Measurements from ENCODE around the gene NIPSNAP2. TPM values are rescaled to one million over a fixed set of nuclear protein-coding genes. Genes with fewer than 3 reads are reported as not detected.
"Not testable (repeated sequence)": the region's sequence is repeated elsewhere in the genome, so short reads cannot be mapped to it uniquely, and the experiment has no call there.

Gene NIPSNAP2
- total RNA-seq, 1 donor from 2014 or later = 43.0 TPM

- H3K4me3 Mint-ChIP-seq (ENCODE audit: unreplicated experiment); H3K27me3 Mint-ChIP-seq (ENCODE audit: low read depth); DNase-seq (ENCODE audit: low spot score); H3K9me3 Mint-ChIP-seq (ENCODE audit: low read depth); H3K36me3 Mint-ChIP-seq (ENCODE audit: low read depth): not testable (repeated sequence)
- TF ChIP-seq CTCF (IDR thresholded peaks at IDR 0.05) = peak; percentile 9
- peaks cover 51% of the 10 kb centered on the region for H3K4me1 Mint-ChIP-seq (ENCODE audit: low read depth)
- H3K27ac Mint-ChIP-seq (ENCODE audit: unreplicated experiment) = peak overlapping the region; percentile 75
These were observed 84.4 kb downstream of the NIPSNAP2 start for GRCh38 chr7:56048763-56049162.

Other genes starting within 250 kb of the NIPSNAP2 start
- gene SEPTIN14, start 101.8 kb upstream of the NIPSNAP2 start, total RNA-seq = not detected in 3 replicates
- 2.8 to 3.6 TPM (median 3.5 TPM) in 3 replicates for gene ZNF713, start 77.1 kb upstream of the NIPSNAP2 start, total RNA-seq
- gene MRPS17, start 12.7 kb upstream of the NIPSNAP2 start, total RNA-seq = 11.8 to 13.0 TPM (median 11.9 TPM) in 3 replicates
- 11.4 to 37.5 TPM (median 35.9 TPM) in 3 replicates for gene PSPH, start 86.9 kb downstream of the NIPSNAP2 start, total RNA-seq
- 97.2 to 123 TPM (median 101 TPM) in 3 replicates for gene CCT6A, start 87.2 kb downstream of the NIPSNAP2 start, total RNA-seq
- 158 to 182 TPM (median 160 TPM) in 3 replicates for gene SUMF2, start 99.7 kb downstream of the NIPSNAP2 start, total RNA-seq
- 0.15 to 0.62 TPM (median 0.24 TPM) in 3 replicates for gene PHKG1, start 128.4 kb downstream of the NIPSNAP2 start, total RNA-seq
- gene CHCHD2, start 141.9 kb downstream of the NIPSNAP2 start, total RNA-seq = 119 to 232 TPM (median 120 TPM) in 3 replicates
- not detected in 3 replicates for gene NUPR2, start 151.8 kb downstream of the NIPSNAP2 start, total RNA-seq

Measured in chondrocyte (in vitro differentiated cells).